GM18909 (cell line): Measurements from ENCODE around the gene BLMH.
"Not testable (repeated sequence)": the region's sequence is repeated elsewhere in the genome, so short reads cannot be mapped to it uniquely, and the experiment has no call there.

ENCODE experiments used
- ATAC-seq: cut with Tn5 transposase; IDR thresholded peaks from one replicate; pipeline ENCODE4 v1.9.1; 2021; ENCODE audit warnings: mild to moderate bottlenecking; ENCODE audit not compliant: unreplicated experiment, poor library complexity

Gene BLMH

DNA sequence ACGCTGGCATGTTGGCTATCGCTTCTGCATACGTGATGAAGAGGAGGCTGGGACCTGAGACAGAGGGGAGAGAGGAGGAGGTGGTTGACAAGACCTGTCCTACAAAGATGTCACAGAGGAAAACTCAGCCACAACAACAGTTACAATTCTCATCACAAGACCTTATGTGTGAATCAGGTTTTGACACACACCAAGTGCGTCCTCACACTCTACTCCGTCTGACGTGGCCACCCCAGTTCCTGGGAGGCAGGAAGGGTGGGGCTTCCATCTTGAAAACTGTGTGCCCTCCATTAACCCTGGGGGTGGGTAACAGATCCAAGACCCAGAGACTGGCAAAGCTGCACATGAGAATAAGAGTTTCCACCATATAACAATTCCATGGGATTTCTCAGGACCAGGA, 80.4 kb downstream of the BLMH start:
- no peak for ATAC-seq

DNA sequence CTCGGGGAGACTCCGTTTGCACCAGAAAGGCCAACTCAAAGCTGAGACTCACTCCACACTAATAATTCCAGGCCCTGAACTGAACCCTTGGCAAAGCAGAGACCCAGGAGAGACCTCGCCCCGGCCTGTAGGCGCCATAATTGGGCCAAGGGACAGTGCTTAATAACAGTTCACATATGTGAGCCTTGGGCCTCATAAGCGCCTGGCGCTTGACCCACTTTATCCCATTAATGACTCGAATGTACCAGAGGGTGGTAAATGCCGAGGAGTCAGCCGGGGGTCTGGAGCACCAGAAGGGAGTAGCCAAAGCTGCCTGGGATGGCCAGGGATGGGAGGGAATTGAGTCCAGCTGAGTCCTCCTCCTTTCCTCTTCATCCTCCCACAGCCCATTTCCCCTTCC, 80.8 kb downstream of the BLMH start:
- ATAC-seq, result no peak

DNA sequence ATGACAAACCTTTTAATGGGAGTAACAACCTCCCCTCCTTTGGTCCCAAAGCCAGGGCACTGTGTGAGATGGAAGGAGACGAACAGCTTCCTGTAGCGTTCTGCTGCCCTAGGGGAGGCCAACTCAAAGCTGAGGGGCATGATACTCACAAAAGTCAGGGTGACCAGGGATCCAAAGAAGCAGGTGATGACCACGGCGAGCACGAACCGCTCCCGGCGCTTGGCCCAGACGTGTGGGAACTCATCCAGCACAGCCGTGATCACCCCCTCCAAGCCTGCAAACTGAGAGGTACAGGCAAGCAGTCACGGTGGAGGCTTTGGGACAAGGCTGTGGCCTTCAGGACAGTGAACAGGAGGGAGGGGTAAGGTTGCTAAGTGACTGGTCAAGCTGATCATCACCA, 81.4 kb downstream of the BLMH start:
- ATAC-seq, result no peak

- no peak for ATAC-seq
Observed at GRCh38 chr17:30209930-30210329, 81.8 kb downstream of the BLMH start.

GRCh38 chr17:30208214-30208613, 83.5 kb downstream of the BLMH start:
- no peak for ATAC-seq

DNA sequence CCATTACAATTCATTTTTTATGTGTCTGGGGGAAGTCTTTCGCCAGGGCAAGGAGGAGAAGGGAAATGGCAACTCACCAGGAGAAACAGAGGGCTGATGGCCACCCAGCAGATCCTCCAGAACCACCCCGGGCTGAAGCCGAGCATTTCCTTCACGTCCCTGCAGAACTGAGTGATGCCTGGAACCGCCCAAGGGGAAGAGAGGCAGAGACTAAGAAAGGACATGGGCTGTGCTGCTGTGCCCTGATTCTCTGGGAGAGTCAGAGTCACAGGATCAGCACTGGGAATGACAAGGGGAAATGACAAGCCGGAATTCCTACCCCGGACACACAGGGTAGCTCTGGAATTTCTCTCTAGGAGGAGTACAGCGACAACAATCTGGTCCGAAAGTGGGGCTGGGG, 84.1 kb downstream of the BLMH start:
- ATAC-seq, result no peak

DNA sequence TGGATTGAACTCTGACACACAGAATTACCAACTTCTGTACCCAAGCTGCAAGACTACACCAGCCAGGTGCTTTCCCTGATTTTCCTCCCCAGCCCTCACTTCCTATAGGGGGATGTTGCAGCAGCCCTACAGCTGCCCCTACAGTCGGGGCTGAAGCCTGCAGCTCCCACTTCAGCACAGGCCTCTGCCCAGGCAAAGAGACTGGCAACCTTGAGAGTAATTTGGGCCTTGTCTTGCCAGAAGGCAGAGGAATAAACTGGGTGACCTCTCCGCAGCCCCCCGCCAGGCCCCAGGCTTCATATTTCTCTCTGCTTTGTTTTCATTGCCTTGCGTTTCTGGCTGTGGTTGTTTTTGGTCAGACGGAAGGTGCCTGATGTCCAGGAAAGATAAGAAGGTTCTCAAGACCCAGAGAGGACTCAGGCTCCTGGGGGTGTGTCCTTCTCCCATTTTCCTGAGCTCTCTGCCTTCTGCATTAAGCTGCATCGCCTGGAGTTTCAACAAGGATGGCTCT, 88.2 kb downstream of the BLMH start:
- no peak for ATAC-seq

- not testable (repeated sequence) for ATAC-seq
Observed at GRCh38 chr17:30200656-30201055, 91.1 kb downstream of the BLMH start.

DNA sequence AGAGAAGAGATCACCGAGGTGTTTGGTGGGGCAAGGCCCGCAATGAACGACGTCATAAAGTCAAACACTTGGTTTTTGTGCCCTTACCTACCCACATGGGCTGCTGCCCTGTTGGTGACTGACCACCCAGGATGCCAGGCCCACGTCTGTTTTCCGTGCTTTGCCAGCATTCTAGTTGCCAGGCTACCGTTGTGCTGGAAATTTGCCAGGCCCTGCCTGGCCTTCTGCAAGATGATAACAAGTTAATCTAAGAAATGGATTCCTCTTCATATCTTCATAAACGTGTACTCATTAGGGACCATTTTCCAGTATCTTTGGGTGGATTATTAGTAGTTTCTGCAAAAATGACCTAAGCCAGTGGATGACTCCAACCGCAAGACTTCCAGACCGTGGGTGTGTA, 91.6 kb downstream of the BLMH start:
- no peak for ATAC-seq

DNA sequence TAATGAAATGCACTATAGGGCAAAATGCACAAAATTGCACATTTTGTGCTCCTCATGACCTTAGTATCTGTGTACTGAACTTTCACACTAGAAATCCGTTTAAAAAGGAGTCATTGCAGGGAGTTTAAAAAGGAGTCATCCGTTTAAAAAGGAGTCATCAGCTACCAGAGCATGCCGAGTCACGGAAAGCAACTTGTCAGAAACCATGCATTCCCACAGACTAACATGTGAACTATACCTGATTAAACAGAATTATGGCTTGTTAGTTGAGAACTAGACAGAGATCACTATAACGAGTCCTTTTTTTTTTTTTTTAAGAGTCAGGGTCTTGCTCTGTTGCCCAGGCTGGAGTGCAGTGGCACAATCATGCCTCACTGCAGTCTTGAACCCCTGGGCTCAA, 92.1 kb downstream of the BLMH start:
- no peak for ATAC-seq
